Left lung (tissue), 10 donors: ENCODE results near the gene MMAB. TPM values are rescaled to one million over a fixed set of nuclear protein-coding genes. Genes with fewer than 3 reads are reported as not detected.

Source experiments
- ATAC-seq: fragments of 200-7000 bp; cut with Tn5 transposase; one replicate; pipeline ENCODE4 v1.9.1; 2020; ENCODE audit warnings: moderate library complexity
- DNase-seq, 4 donors: peaks; one replicate each; pipeline ENCODE4 v3.0.0-alpha.2; 2013 to 2020
- H3K27ac ChIP-seq, 2 donors: fragments of 200-600 bp; sonication (generic) in 1 of 2; one replicate each; pipeline versions ENCODE4 v1.5.0 to v1.8.0; 2020 to 2021
- H3K27me3 ChIP-seq, 2 donors: fragments of 200-600 bp; sonication (generic) in 1 of 2; one replicate each; pipeline versions ENCODE4 v1.5.0 to v1.8.0; 2020 to 2021
- H3K36me3 ChIP-seq, 2 donors: fragments of 200-600 bp; sonication (generic) in 1 of 2; one replicate each; pipeline versions ENCODE4 v1.5.0 to v1.8.0; 2020 to 2021
- H3K4me1 ChIP-seq, 2 donors: fragments of 200-600 bp; one replicate each; pipeline ENCODE4 v1.8.0; 2021
- H3K4me3 ChIP-seq, 2 donors: fragments of 200-600 bp; sonication (generic) in 1 of 2; one replicate each; pipeline versions ENCODE4 v1.5.0 to v1.8.0; 2020 to 2021; ENCODE audit warnings: mild to moderate bottlenecking in 1 of 2
- H3K9me3 ChIP-seq, 2 donors: fragments of 200-600 bp; sonication (generic) in 1 of 2; one replicate each; pipeline versions ENCODE4 v1.5.0 to v1.8.0; 2020 to 2021
- CTCF ChIP-seq, 2 donors: fragments of 200-600 bp; sonication (generic) in 1 of 2; IDR thresholded peaks; one replicate each; pipeline versions ENCODE4 v1.5.0 to v1.8.0; 2021; ENCODE audit warnings: antibody characterized with exemption in 2 of 2
- intact Hi-C, 2 donors: fragments of 100-400 bp; cut with DNase I; formaldehyde crosslinking; loops; one replicate each; pipeline versions ENCODE4 v1.11.2 to v1.14.2; 2022
- polyA plus RNA-seq, 6 donors: library from polyadenylated mRNA; unstranded; fragments of 120-200 nt; gene quantifications; one replicate each; pipeline ENCODE4 v1.2.1, GENCODE V29; 2013; ENCODE audit not compliant: insufficient read length in 6 of 6
- total RNA-seq, 2 donors: library from RNA; stranded (reverse); fragmentation: NEBNext Ultra II Directional; extraction: Animal tissue kit (Norgen Biotek cat#: 25700); gene quantifications; one replicate each; pipeline ENCODE4 v1.2.1, GENCODE V29; 2021
- donor health status: DM: no; HTN: yes; CAD: no.
- donor health status: DM: no; HTN: no; CAD: no.

Gene MMAB
- total and polyA plus RNA-seq, 8 donors: 24.9 to 76.1 (median 32.3) TPM

GRCh38 chr12:109527489-109528123, 45.7 kb downstream of the MMAB start:
- TF ChIP-seq CTCF (IDR thresholded peaks at IDR 0.05): no peak
- H3K27me3 ChIP-seq: no peaks in the 10 kb centered on the region
- peaks cover 0 to 100% of the 10 kb centered on the region in 2 donors for H3K36me3 ChIP-seq
- no peaks in the 10 kb centered on the region for H3K4me1 ChIP-seq
- DNase-seq (no peak), ATAC-seq (no peak)
- no peak overlapping the region for H3K27ac ChIP-seq
- intact Hi-C loops: no loop called here
- no peak overlapping the region for H3K4me3 ChIP-seq
- H3K9me3 ChIP-seq: no peaks in the 10 kb centered on the region

GRCh38 chr12:109525279-109525585, 48.1 kb downstream of the MMAB start:
- H3K27ac ChIP-seq: no peak overlapping the region
- intact Hi-C loops: no loop called here
- DNase-seq: no peak

GRCh38 chr12:109524466-109525278, 48.6 kb downstream of the MMAB start:
- TF ChIP-seq CTCF (IDR thresholded peaks at IDR 0.05): no peak
- H3K4me1 ChIP-seq: no peaks in the 10 kb centered on the region
- H3K9me3 ChIP-seq: no peaks in the 10 kb centered on the region
- DNase-seq (no peak), ATAC-seq (no peak)
- no peaks in the 10 kb centered on the region for H3K27me3 ChIP-seq
- H3K36me3 ChIP-seq: peaks cover 0 to 100% of the 10 kb centered on the region in 2 donors
- H3K4me3 ChIP-seq: no peak overlapping the region
- H3K27ac ChIP-seq: no peak overlapping the region
- intact Hi-C loops: no loop called here

More at GRCh38 chr12:109525279-109525585, 48.1 kb downstream of the MMAB start:
- TF ChIP-seq CTCF (IDR thresholded peaks at IDR 0.05): no peak
- Histone ChIP-seq H3K4me3 (no peak overlapping the region), H3K27me3 (no peaks in the 10 kb centered on the region), H3K9me3 (no peaks in the 10 kb centered on the region), H3K4me1 (no peaks in the 10 kb centered on the region), H3K36me3 (peaks cover 0 to 100% of the 10 kb centered on the region in 2 donors)
- no peak for ATAC-seq

GRCh38 chr12:109523504-109523903, 49.8 kb downstream of the MMAB start:
- Histone ChIP-seq H3K4me3 (no peak overlapping the region), H3K27ac (no peak overlapping the region), H3K27me3 (no peaks in the 10 kb centered on the region), H3K9me3 (no peaks in the 10 kb centered on the region), H3K4me1 (no peaks in the 10 kb centered on the region), H3K36me3 (peaks cover 0 to 97% of the 10 kb centered on the region in 2 donors)
- intact Hi-C loops: no loop called here
- DNase-seq: no peak
- no peak for TF ChIP-seq CTCF (IDR thresholded peaks at IDR 0.05)
- ATAC-seq: no peak

- Histone ChIP-seq H3K27me3 (no peaks in the 10 kb centered on the region), H3K27ac (no peak overlapping the region), H3K4me1 (no peaks in the 10 kb centered on the region), H3K36me3 (peaks cover 0 to 97% of the 10 kb centered on the region in 2 donors), H3K4me3 (no peak overlapping the region), H3K9me3 (no peaks in the 10 kb centered on the region)
- ATAC-seq (no peak), DNase-seq (no peak)
- no peak for TF ChIP-seq CTCF (IDR thresholded peaks at IDR 0.05)
- intact Hi-C loops: no loop called here
These were observed 50.2 kb downstream of the MMAB start for GRCh38 chr12:109523071-109523470.
